Thymus (tissue), 14 donors: ENCODE results near the gene C15orf39. TPM values are rescaled to one million over a fixed set of nuclear protein-coding genes. Genes with fewer than 3 reads are reported as not detected.

ENCODE experiments used
- DNase-seq, 9 donors: peaks; one replicate each; pipeline ENCODE4 v3.0.0-alpha.2; 2013; ENCODE audit warnings: low spot score in 9 of 9, low read depth in 6 of 9, missing footprints in 1 of 9
- H3K27ac ChIP-seq, 2 donors: one replicate each; pipeline ENCODE4 v1.5.1; 2013; ENCODE audit warnings: control low read depth in 1 of 2, low read depth in 1 of 2, low read length in 1 of 2, mild to moderate bottlenecking in 1 of 2, moderate library complexity in 1 of 2
- H3K27me3 ChIP-seq, 2 donors: one replicate each; pipeline ENCODE4 v1.5.1; 2013; ENCODE audit warnings: low read length in 1 of 2; ENCODE audit not compliant: control insufficient read depth in 2 of 2, insufficient read depth in 1 of 2
- H3K36me3 ChIP-seq, 2 donors: one replicate each; pipeline ENCODE4 v1.5.1; 2013; ENCODE audit warnings: low read length in 1 of 2, mild to moderate bottlenecking in 1 of 2, moderate library complexity in 1 of 2; ENCODE audit not compliant: control insufficient read depth in 2 of 2, insufficient read depth in 2 of 2
- H3K4me1 ChIP-seq, 2 donors: one replicate each; pipeline ENCODE4 v1.5.1; 2013; ENCODE audit warnings: low read length in 2 of 2; ENCODE audit not compliant: control insufficient read depth in 2 of 2, insufficient read depth in 2 of 2
- H3K4me3 ChIP-seq, 2 donors: one replicate each; pipeline ENCODE4 v1.5.1; 2013; ENCODE audit warnings: low read length in 2 of 2, control low read depth in 1 of 2, mild to moderate bottlenecking in 1 of 2
- H3K9me3 ChIP-seq, 2 donors: one replicate each; pipeline ENCODE4 v1.5.1; 2013; ENCODE audit warnings: low read length in 1 of 2, mild to moderate bottlenecking in 1 of 2; ENCODE audit not compliant: control insufficient read depth in 2 of 2, insufficient read depth in 1 of 2
- WGBS: extraction: QIAGEN DNeasy Blood & Tissue Kit; methylation state at CpG from one replicate; pipeline ENCODE4 v1.1.7; 2013; 5-methylcytosine and 5-hydroxymethylcytosine counted together
- long read RNA-seq, 10 donors: transcript quantifications; one replicate each; lab custom pipeline, GENCODE V29; 2026
- polyA plus RNA-seq: library from polyadenylated mRNA; stranded (reverse); fragments of 200-250 nt; gene quantifications from one replicate; pipeline ENCODE4 v1.2.3, GENCODE V29; 2013
- total RNA-seq: library from RNA; stranded (reverse); fragments of 120-200 nt; gene quantifications from one replicate; pipeline ENCODE4 v1.2.4, GENCODE V29; 2013
- donor health status: healthy.

Gene C15orf39
- 6.1 TPM for total RNA-seq
- polyA plus RNA-seq: 7.0 TPM
- long read RNA-seq, donor 1, full-length matches to known transcripts: 2 of 2 reads
- long read RNA-seq, donor 1, partial matches to known transcripts: 0 of 2 reads
- long read RNA-seq, donor 1, other reads (novel, unspliced or antisense): 0 of 2 reads
- long read RNA-seq, donor 2: 0 reads
- long read RNA-seq, donor 3, full-length matches to known transcripts: 23 of 23 reads
- long read RNA-seq, donor 3, partial matches to known transcripts: 0 of 23 reads
- long read RNA-seq, donor 3, other reads (novel, unspliced or antisense): 0 of 23 reads
- long read RNA-seq, donor 4, full-length matches to known transcripts: 24 of 29 reads
- long read RNA-seq, donor 4, partial matches to known transcripts: 5 of 29 reads
- long read RNA-seq, donor 4, other reads (novel, unspliced or antisense): 0 of 29 reads
- long read RNA-seq, donor 5, full-length matches to known transcripts: 16 of 22 reads
- long read RNA-seq, donor 5, partial matches to known transcripts: 6 of 22 reads
- long read RNA-seq, donor 5, other reads (novel, unspliced or antisense): 0 of 22 reads
- long read RNA-seq, donor 6, full-length matches to known transcripts: 9 of 18 reads
- long read RNA-seq, donor 6, partial matches to known transcripts: 9 of 18 reads
- long read RNA-seq, donor 6, other reads (novel, unspliced or antisense): 0 of 18 reads
- long read RNA-seq, donor 7, full-length matches to known transcripts: 11 of 18 reads
- long read RNA-seq, donor 7, partial matches to known transcripts: 7 of 18 reads
- long read RNA-seq, donor 7, other reads (novel, unspliced or antisense): 0 of 18 reads
- long read RNA-seq, donor 8, full-length matches to known transcripts: 12 of 17 reads
- long read RNA-seq, donor 8, partial matches to known transcripts: 5 of 17 reads
- long read RNA-seq, donor 8, other reads (novel, unspliced or antisense): 0 of 17 reads
- long read RNA-seq, donor 9, full-length matches to known transcripts: 11 of 18 reads
- long read RNA-seq, donor 9, partial matches to known transcripts: 7 of 18 reads
- long read RNA-seq, donor 9, other reads (novel, unspliced or antisense): 0 of 18 reads
- long read RNA-seq, donor 10, full-length matches to known transcripts: 19 of 26 reads
- long read RNA-seq, donor 10, partial matches to known transcripts: 7 of 26 reads
- long read RNA-seq, donor 10, other reads (novel, unspliced or antisense): 0 of 26 reads

- peak in 6 of 9 donors; percentile 60 to 89 (median 74) for DNase-seq
- H3K36me3 ChIP-seq: peaks cover 11% of the 10 kb centered on the region in 2 donors
- peak within 1 kb of the TSS; percentile 74 to 91 for H3K4me3 ChIP-seq
- WGBS: under 1% methylated on average over 84 of the region's 84 CpGs
- peak within 1 kb of the TSS; percentile 84 to 89 for H3K27ac ChIP-seq
- H3K4me1 ChIP-seq: peaks cover 33 to 59% of the 10 kb centered on the region in 2 donors
- no peaks in the 10 kb centered on the region for H3K27me3 ChIP-seq
- H3K9me3 ChIP-seq: peaks cover 0 to 9% of the 10 kb centered on the region in 2 donors
Measured at GRCh38 chr15:75201616-75202250, at the start of gene C15orf39. Gene C15orf39, plus strand, starts transcription at chr15:75201882. Its CDS starts 4,167 bp downstream, at chr15:75206049.

DNA sequence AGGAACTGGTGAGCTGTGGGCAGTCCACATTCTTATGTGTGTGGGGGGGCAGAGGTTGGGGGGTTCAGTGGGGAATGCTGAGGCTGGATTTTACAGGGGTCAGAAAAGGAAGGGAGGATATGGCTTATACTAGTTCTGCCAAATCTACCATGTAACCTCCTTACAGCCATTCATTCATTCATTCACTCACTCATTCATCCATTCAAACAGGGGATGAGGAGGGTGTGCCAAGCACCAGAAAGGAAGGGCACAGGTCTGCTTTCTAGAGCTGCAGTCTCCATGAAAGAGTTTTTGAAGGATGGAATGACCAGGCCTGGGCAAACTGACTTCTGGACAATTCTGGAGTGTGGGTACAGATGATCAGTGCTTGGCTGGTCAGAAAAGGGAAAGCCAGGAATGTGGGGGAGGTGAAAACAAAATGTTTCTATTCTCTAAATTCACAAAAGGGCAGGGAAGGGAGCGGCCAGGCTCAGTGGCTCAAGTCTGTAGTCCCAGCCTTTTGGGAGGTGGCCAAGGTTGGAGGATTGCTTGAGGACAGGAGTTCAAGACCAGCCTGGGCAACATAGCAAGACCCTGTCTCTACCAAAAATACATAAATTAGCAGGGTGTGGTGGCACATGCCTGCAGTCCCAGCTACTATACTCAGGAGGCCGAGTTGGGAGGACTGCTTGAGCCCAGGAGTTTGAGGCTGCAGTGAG lies 49.2 kb upstream of the C15orf39 start:
- peaks cover 0 to 18% of the 10 kb centered on the region in 2 donors for H3K4me1 ChIP-seq
- H3K27ac ChIP-seq: no peak overlapping the region
- no peaks in the 10 kb centered on the region for H3K27me3 ChIP-seq
- no peaks in the 10 kb centered on the region for H3K36me3 ChIP-seq
- H3K9me3 ChIP-seq: peaks cover 0 to 5% of the 10 kb centered on the region in 2 donors
- H3K4me3 ChIP-seq: no peak overlapping the region
- DNase-seq: no peak
- 92% methylated on average over 2 of the region's 2 CpGs for WGBS

DNA sequence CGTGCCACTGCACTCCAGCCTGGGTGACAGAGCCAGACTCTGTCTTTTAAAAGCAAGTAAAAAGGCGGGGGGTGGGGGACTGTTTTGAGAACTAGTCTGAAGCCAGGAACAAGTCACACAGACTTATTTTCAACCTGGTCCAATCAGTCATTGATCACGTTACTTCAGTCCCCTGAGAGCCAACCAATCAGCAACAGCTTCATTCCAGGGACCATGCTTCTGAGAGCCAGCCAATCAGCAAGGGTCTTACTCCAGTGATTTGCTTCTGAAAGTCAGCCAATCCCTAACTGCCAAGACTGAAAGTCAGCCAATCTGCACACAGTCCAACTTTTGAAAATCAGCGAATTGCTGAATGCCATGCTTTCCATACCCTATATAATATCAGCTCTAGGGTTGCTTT lies 48.6 kb upstream of the C15orf39 start:
- Histone ChIP-seq H3K9me3 (peaks cover 0 to under 1% of the 10 kb centered on the region in 2 donors), H3K27ac (no peak overlapping the region), H3K4me3 (no peak overlapping the region), H3K27me3 (no peaks in the 10 kb centered on the region), H3K36me3 (no peaks in the 10 kb centered on the region), H3K4me1 (peaks cover 0 to 18% of the 10 kb centered on the region in 2 donors)
- 57% methylated on average over 4 of the region's 4 CpGs for WGBS
- peak in 1 of 9 donors; percentile 47 for DNase-seq

DNA sequence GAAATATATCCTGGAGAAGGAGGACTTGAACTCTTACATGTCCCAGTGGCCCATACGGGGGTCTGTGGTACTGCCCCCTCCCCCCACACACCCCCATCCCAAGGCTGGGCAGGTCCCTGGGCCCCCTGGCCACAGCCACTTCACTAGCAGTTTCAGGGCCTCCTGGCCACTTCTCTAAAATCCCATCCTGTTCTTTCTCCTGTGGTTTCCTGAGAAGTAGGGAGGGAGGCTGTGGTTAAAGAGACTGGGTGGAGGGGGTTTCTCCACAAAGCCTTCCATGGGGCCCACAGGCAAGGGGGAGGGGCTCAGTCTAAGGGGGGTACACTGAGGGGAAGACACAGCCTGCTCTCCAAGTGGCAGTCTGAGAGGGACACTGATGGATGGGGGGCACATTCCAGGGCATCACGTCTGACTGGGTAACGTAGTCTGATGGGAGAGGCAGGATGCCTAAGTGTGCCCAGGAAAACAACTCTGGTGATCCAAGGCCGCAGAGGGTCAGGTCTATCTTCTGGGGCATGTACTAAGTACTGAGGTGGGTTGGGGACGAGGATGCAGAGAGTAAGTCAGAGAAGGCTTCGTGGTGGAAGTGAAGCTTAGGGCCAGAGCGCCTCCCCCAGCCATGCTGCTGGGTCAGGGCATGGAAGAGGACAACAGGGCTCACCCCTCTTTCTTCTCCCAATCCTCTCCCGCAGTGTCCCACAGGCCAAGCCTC lies 48.0 kb upstream of the C15orf39 start:
- H3K9me3 ChIP-seq: no peaks in the 10 kb centered on the region
- H3K27ac ChIP-seq: no peak overlapping the region
- no peaks in the 10 kb centered on the region for H3K36me3 ChIP-seq
- DNase-seq: peak in 1 of 9 donors; percentile 25
- H3K4me3 ChIP-seq: no peak overlapping the region
- H3K4me1 ChIP-seq: peaks cover 0 to 18% of the 10 kb centered on the region in 2 donors
- WGBS: 33% methylated on average over 8 of the region's 8 CpGs
- no peaks in the 10 kb centered on the region for H3K27me3 ChIP-seq

DNA sequence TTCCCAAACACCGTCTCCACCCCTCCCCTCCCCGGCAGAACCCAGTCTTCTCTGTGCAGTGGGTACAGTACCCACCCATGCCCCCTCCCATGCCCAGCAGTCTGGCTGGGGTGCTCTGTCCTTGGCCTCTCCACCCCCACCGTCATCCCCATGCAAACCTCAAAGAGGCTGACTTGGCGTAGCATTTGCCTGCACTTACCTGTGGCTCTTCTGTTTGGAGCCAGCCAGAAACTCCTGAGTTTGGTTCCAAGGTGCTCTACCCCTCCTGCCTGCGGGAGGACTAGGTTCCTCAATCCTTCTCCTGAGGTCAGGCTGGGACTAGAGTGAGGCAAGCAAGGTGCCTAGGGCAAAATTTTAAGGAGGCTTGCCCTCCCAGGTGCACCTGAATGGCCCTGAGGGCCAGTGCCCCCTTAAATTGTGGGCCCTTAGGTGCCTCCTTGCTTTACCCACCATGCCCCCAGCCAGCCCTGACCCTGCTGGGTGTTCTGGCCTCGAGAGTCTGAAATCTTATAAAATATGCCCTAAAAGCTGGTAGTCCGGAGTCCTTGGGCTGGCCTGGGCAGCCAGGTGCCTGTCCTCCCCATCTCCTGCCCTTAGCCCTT lies 47.1 kb upstream of the C15orf39 start:
- peaks cover 0 to 18% of the 10 kb centered on the region in 2 donors for H3K4me1 ChIP-seq
- no peaks in the 10 kb centered on the region for H3K36me3 ChIP-seq
- 57% methylated on average over 7 of the region's 7 CpGs for WGBS
- no peak for DNase-seq
- no peaks in the 10 kb centered on the region for H3K9me3 ChIP-seq
- no peaks in the 10 kb centered on the region for H3K27me3 ChIP-seq
- no peak overlapping the region for H3K4me3 ChIP-seq
- H3K27ac ChIP-seq: no peak overlapping the region

DNA sequence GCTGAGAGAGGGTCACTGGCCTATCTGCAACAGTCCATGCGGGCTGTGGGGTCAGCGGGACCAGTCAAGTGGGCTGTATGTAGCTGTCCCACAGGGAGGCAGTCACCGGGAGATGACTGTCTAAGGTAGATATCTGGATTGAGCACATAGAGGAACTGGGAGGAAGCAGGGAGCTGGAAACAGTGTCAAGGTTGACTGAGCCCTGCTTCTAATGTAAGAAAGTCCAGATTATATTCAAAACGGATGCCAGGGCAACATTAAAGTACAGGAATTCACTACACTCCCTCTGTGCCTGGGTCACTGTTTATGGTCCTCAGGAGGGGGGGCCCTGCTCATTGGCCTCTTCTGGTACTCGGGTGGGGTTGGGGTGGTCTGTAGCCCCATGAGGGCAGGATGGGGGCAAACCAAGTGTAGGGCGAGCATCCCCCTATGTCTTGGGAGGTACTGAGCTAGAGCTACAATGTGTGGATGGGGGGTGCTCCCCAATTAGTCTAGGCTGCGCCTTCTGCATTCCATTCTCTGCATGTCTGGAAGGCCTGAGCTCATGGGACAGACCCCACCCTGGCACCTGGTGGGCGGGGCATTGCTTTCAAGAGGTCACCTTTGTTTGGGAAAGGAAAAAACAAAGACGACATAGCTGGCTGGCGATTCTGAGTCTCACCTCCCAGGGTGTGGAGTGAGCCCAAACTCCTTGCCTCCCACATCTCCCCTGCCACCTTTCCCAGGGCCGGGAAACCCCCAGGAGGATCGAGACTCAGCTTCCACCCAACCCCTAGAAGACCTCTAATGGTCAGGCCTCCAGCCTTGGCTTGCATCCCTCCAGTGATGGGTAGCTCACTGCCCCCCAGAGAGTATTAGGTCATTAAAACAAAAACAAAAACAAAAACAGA lies 45.1 kb upstream of the C15orf39 start:
- Histone ChIP-seq H3K4me1 (peaks cover 0 to 18% of the 10 kb centered on the region in 2 donors), H3K27ac (no peak overlapping the region), H3K27me3 (no peaks in the 10 kb centered on the region), H3K4me3 (no peak overlapping the region), H3K9me3 (no peaks in the 10 kb centered on the region), H3K36me3 (no peaks in the 10 kb centered on the region)
- DNase-seq: no peak
- WGBS: 95% methylated on average over 12 of the region's 12 CpGs

- Histone ChIP-seq H3K27ac (no peak overlapping the region), H3K36me3 (no peaks in the 10 kb centered on the region), H3K27me3 (no peaks in the 10 kb centered on the region), H3K4me1 (peaks cover 0 to 11% of the 10 kb centered on the region in 2 donors), H3K9me3 (no peaks in the 10 kb centered on the region), H3K4me3 (no peak overlapping the region)
- DNase-seq: no peak
- WGBS: 96% methylated on average over 7 of the region's 7 CpGs
Measured at GRCh38 chr15:75158402-75158801, 43.3 kb upstream of the C15orf39 start.
